Uterus (tissue), 2 donors: ENCODE results near the gene IP6K1.
"Not testable (repeated sequence)": the region's sequence is repeated elsewhere in the genome, so short reads cannot be mapped to it uniquely, and the experiment has no call there.

Experiments used
- CTCF ChIP-seq, 4 experiments: fragments of 200-600 bp in 2 of 4; fragments of 450-650 bp in 2 of 4; sonication (generic) in 2 of 4; IDR thresholded peaks; one replicate each; pipeline ENCODE4 v1.5.1; 2016 to 2019; ENCODE audit warnings: antibody characterized with exemption in 4 of 4, mild to moderate bottlenecking in 2 of 4, moderate library complexity in 1 of 4
- POLR2A ChIP-seq, 2 donors: fragments of 450-650 bp; IDR thresholded peaks; one replicate each; pipeline ENCODE4 v1.6.1; 2016; ENCODE audit warnings: antibody characterized with exemption in 2 of 2, mild to moderate bottlenecking in 1 of 2, moderate library complexity in 1 of 2

- TF ChIP-seq CTCF, POLR2A (IDR thresholded peaks at IDR 0.05): not testable (repeated sequence)
Measured at GRCh38 chr3:49688338-49689045, 97.8 kb downstream of the IP6K1 start.
